H1 (cell line): ENCODE results near the gene NTN1. TPM values are rescaled to one million over a fixed set of nuclear protein-coding genes. Genes with fewer than 3 reads are reported as not detected.

ENCODE experiments used
- BCL11A ChIP-seq, 2 experiments: IDR thresholded peaks; one replicate each; pipeline ENCODE4 v1.6.1; 2011; ENCODE audit warnings: low read depth in 2 of 2, low read length in 2 of 2, mild to moderate bottlenecking in 2 of 2
- FOSL1 ChIP-seq: IDR thresholded peaks from 2 replicates; pipeline ENCODE4 v1.6.1; 2011; ENCODE audit warnings: mild to moderate bottlenecking, low read depth, low read length, moderate library complexity; ENCODE audit not compliant: insufficient read depth
- POLR2A ChIP-seq, 2 experiments: IDR thresholded peaks; 1 replicate in 1 of 2; 2 replicates in 1 of 2; pipeline ENCODE4 v1.6.1; 2011; ENCODE audit warnings: low read depth in 2 of 2, low read length in 2 of 2, mild to moderate bottlenecking in 2 of 2; ENCODE audit errors: control extremely low read depth in 1 of 2
- SIRT6 ChIP-seq: IDR thresholded peaks from one replicate; pipeline ENCODE4 v1.7.1; 2012; ENCODE audit warnings: low read length, inconsistent platforms
- YY1 ChIP-seq: IDR thresholded peaks from 2 replicates; pipeline ENCODE4 v1.6.1; 2011; ENCODE audit warnings: low read depth, mild to moderate bottlenecking, low read length
- polyA plus RNA-seq, 7 experiments: library from polyadenylated mRNA; depleted of rRNA in 3 of 7; stranded (reverse) in 5 of 7; unstranded in 2 of 7; fragments of >200 nt in 5 of 7; fragments of 200-250 nt in 2 of 7; gene quantifications; 1 replicate in 5 of 7; 2 replicates in 1 of 7; 4 replicates in 1 of 7; pipeline versions ENCODE4 v1.2.1 to v1.2.3, GENCODE V29; 2011 to 2013; ENCODE audit warnings: missing spikeins in 2 of 7, mixed read lengths in 2 of 7
- total RNA-seq: library from RNA; stranded (reverse); fragmentation: NEBNext Ultra II Directional; extraction: Animal tissue kit (Norgen Biotek cat#: 25700); gene quantifications from 2 replicates; pipeline ENCODE4 v1.2.1, GENCODE V29; 2021
- TF ChIP-seq, protein P1 (sequence below), 3 experiments: IDR thresholded peaks; 1 replicate in 2 of 3; 2 replicates in 1 of 3; pipeline versions ENCODE4 v1.5.1 to v1.6.1; 2011; ENCODE audit warnings: low read length in 3 of 3, mild to moderate bottlenecking in 3 of 3, inconsistent platforms in 2 of 3, low read depth in 1 of 3, moderate library complexity in 1 of 3; ENCODE audit not compliant: insufficient read depth in 1 of 3; ENCODE audit errors: control extremely low read depth in 1 of 3

Gene NTN1
- total and polyA plus RNA-seq, 2 of the 8 experiments (the other 6 are each of a cell fraction or from before 2014, with no cell fraction given): 2.0 to 2.3 TPM

GRCh38 chr17:9212376-9213302, 191.3 kb downstream of the NTN1 start (continued):
- TF ChIP-seq SIRT6 (no peak), FOSL1 (no peak), BCL11A (IDR thresholded peaks at IDR 0.05; ENCODE audit: low read depth in 2 of 2, low read length in 2 of 2) (no peak), POLR2A (IDR thresholded peaks at IDR 0.05; ENCODE audit: control extremely low read depth in 1 of 2, low read depth in 2 of 2, low read length in 2 of 2) (no peak), YY1 (no peak)
- TF ChIP-seq, protein P1, sequence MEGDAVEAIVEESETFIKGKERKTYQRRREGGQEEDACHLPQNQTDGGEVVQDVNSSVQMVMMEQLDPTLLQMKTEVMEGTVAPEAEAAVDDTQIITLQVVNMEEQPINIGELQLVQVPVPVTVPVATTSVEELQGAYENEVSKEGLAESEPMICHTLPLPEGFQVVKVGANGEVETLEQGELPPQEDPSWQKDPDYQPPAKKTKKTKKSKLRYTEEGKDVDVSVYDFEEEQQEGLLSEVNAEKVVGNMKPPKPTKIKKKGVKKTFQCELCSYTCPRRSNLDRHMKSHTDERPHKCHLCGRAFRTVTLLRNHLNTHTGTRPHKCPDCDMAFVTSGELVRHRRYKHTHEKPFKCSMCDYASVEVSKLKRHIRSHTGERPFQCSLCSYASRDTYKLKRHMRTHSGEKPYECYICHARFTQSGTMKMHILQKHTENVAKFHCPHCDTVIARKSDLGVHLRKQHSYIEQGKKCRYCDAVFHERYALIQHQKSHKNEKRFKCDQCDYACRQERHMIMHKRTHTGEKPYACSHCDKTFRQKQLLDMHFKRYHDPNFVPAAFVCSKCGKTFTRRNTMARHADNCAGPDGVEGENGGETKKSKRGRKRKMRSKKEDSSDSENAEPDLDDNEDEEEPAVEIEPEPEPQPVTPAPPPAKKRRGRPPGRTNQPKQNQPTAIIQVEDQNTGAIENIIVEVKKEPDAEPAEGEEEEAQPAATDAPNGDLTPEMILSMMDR (IDR thresholded peaks at IDR 0.05; ENCODE audit: control extremely low read depth in 1 of 3, insufficient read depth in 1 of 3, low read depth in 1 of 3, low read length in 3 of 3): no peak
